Immature natural killer cell (primary cell): ENCODE data around the gene SLC35E2B. TPM values are rescaled to one million over a fixed set of nuclear protein-coding genes. Genes with fewer than 3 reads are reported as not detected.
"Not testable (repeated sequence)": the region's sequence is repeated elsewhere in the genome, so short reads cannot be mapped to it uniquely, and the experiment has no call there.

Experiments
- DNase-seq, 3 donors: peaks; one replicate each; pipeline ENCODE4 v3.0.0; 2022; ENCODE audit warnings: mixed read lengths in 1 of 3
- H3K27ac Mint-ChIP-seq, 6 donors: one replicate each; pipeline ENCODE4 v1.8.0; 2020; ENCODE audit warnings: mixed read lengths in 6 of 6, mild to moderate bottlenecking in 5 of 6, inconsistent platforms in 4 of 6, moderate library complexity in 3 of 6
- H3K27me3 Mint-ChIP-seq, 3 donors: one replicate each; pipeline ENCODE4 v1.8.0; 2020 to 2021; ENCODE audit warnings: low read depth in 3 of 3, mild to moderate bottlenecking in 3 of 3, mixed read lengths in 3 of 3, moderate library complexity in 3 of 3, inconsistent platforms in 1 of 3
- H3K36me3 Mint-ChIP-seq, 3 donors: one replicate each; pipeline ENCODE4 v1.8.0; 2020; ENCODE audit warnings: mixed read lengths in 3 of 3, inconsistent platforms in 2 of 3, mild to moderate bottlenecking in 2 of 3
- H3K4me1 Mint-ChIP-seq, 2 donors: one replicate each; pipeline ENCODE4 v1.8.0; 2020; ENCODE audit warnings: inconsistent platforms in 2 of 2, mild to moderate bottlenecking in 2 of 2, mixed read lengths in 2 of 2, moderate library complexity in 1 of 2
- H3K4me3 Mint-ChIP-seq, 5 donors: one replicate each; pipeline ENCODE4 v1.8.0; 2020; ENCODE audit warnings: mild to moderate bottlenecking in 5 of 5, mixed read lengths in 5 of 5, inconsistent platforms in 3 of 5, moderate library complexity in 3 of 5
- H3K9me3 Mint-ChIP-seq, 6 donors: one replicate each; pipeline ENCODE4 v1.8.0; 2020; ENCODE audit warnings: mild to moderate bottlenecking in 6 of 6, mixed read lengths in 6 of 6, inconsistent platforms in 4 of 6, moderate library complexity in 3 of 6
- polyA plus RNA-seq, 3 donors: library from polyadenylated mRNA; unstranded; fragments of 300-500 nt; fragmentation: Illumina TruSeq; gene quantifications; one replicate each; pipeline ENCODE4 v1.2.3, GENCODE V29; 2021

The SLC35E2B gene
- polyA plus RNA-seq, 3 donors from 2014 or later: 14.4 to 37.7 (median 18.1) TPM

- no peak for DNase-seq
- H3K4me3 Mint-ChIP-seq: no peak overlapping the region
- H3K36me3 Mint-ChIP-seq: peaks cover 6 to 16% (median 7%) of the 10 kb centered on the region in 3 donors
- peaks cover 11 to 14% of the 10 kb centered on the region in 2 donors for H3K4me1 Mint-ChIP-seq
- H3K9me3 Mint-ChIP-seq: no peaks in the 10 kb centered on the region
- H3K27ac Mint-ChIP-seq: peak overlapping the region in 2 of 6 donors; percentile 39 to 64
- peaks cover 2 to 9% (median 6%) of the 10 kb centered on the region in 3 donors for H3K27me3 Mint-ChIP-seq
Observed at GRCh38 chr1:1721201-1721600, 28.6 kb upstream of the SLC35E2B start.

- peaks cover 9 to 13% (median 10%) of the 10 kb centered on the region in 3 donors for H3K36me3 Mint-ChIP-seq
- not testable (repeated sequence) for H3K4me3 Mint-ChIP-seq, H3K27me3 Mint-ChIP-seq, H3K27ac Mint-ChIP-seq, H3K9me3 Mint-ChIP-seq, H3K4me1 Mint-ChIP-seq, DNase-seq
Observed at GRCh38 chr1:1715109-1715883, 22.7 kb upstream of the SLC35E2B start.

- H3K36me3 Mint-ChIP-seq, H3K4me1 Mint-ChIP-seq, H3K27me3 Mint-ChIP-seq, H3K9me3 Mint-ChIP-seq, DNase-seq, H3K27ac Mint-ChIP-seq, H3K4me3 Mint-ChIP-seq: not testable (repeated sequence)
Observed at GRCh38 chr1:1707897-1708296, 15.3 kb upstream of the SLC35E2B start.

- DNase-seq, H3K4me3 Mint-ChIP-seq, H3K4me1 Mint-ChIP-seq, H3K9me3 Mint-ChIP-seq, H3K27me3 Mint-ChIP-seq, H3K27ac Mint-ChIP-seq, H3K36me3 Mint-ChIP-seq: not testable (repeated sequence)
Observed at GRCh38 chr1:1707241-1707640, 14.6 kb upstream of the SLC35E2B start.

- H3K27me3 Mint-ChIP-seq, H3K36me3 Mint-ChIP-seq, H3K9me3 Mint-ChIP-seq, H3K27ac Mint-ChIP-seq, H3K4me1 Mint-ChIP-seq, DNase-seq, H3K4me3 Mint-ChIP-seq: not testable (repeated sequence)
Observed at GRCh38 chr1:1705623-1706022, 13.0 kb upstream of the SLC35E2B start.

GRCh38 chr1:1704284-1704957 is 11.8 kb upstream of the SLC35E2B start:
- not testable (repeated sequence) for DNase-seq, H3K4me3 Mint-ChIP-seq, H3K27me3 Mint-ChIP-seq, H3K4me1 Mint-ChIP-seq, H3K27ac Mint-ChIP-seq, H3K36me3 Mint-ChIP-seq, H3K9me3 Mint-ChIP-seq

- no peak for DNase-seq
- no peak overlapping the region for H3K27ac Mint-ChIP-seq
- no peaks in the 10 kb centered on the region for H3K36me3 Mint-ChIP-seq
- H3K27me3 Mint-ChIP-seq: no peaks in the 10 kb centered on the region
- no peak overlapping the region for H3K4me3 Mint-ChIP-seq
- no peaks in the 10 kb centered on the region for H3K4me1 Mint-ChIP-seq
- H3K9me3 Mint-ChIP-seq: no peaks in the 10 kb centered on the region
Observed at GRCh38 chr1:1703796-1704195, 11.2 kb upstream of the SLC35E2B start.

- DNase-seq, H3K9me3 Mint-ChIP-seq, H3K4me1 Mint-ChIP-seq, H3K27ac Mint-ChIP-seq, H3K4me3 Mint-ChIP-seq, H3K27me3 Mint-ChIP-seq, H3K36me3 Mint-ChIP-seq: not testable (repeated sequence)
Observed at GRCh38 chr1:1702506-1702905, 9.9 kb upstream of the SLC35E2B start.

- not testable (repeated sequence) for H3K36me3 Mint-ChIP-seq, H3K4me1 Mint-ChIP-seq, H3K27ac Mint-ChIP-seq, H3K9me3 Mint-ChIP-seq, DNase-seq, H3K27me3 Mint-ChIP-seq, H3K4me3 Mint-ChIP-seq
Observed at GRCh38 chr1:1700557-1700956, 8.0 kb upstream of the SLC35E2B start.

- H3K9me3 Mint-ChIP-seq, H3K27ac Mint-ChIP-seq, H3K27me3 Mint-ChIP-seq, H3K4me1 Mint-ChIP-seq, H3K36me3 Mint-ChIP-seq, H3K4me3 Mint-ChIP-seq, DNase-seq: not testable (repeated sequence)
Observed at GRCh38 chr1:1700067-1700466, 7.5 kb upstream of the SLC35E2B start.

- H3K4me1 Mint-ChIP-seq, H3K9me3 Mint-ChIP-seq, H3K27ac Mint-ChIP-seq, DNase-seq, H3K36me3 Mint-ChIP-seq, H3K4me3 Mint-ChIP-seq, H3K27me3 Mint-ChIP-seq: not testable (repeated sequence)
Observed at GRCh38 chr1:1699061-1699460, 6.5 kb upstream of the SLC35E2B start.

GRCh38 chr1:1697358-1698183 is 5.0 kb upstream of the SLC35E2B start:
- H3K4me1 Mint-ChIP-seq, H3K27me3 Mint-ChIP-seq, H3K4me3 Mint-ChIP-seq, H3K9me3 Mint-ChIP-seq, DNase-seq, H3K36me3 Mint-ChIP-seq, H3K27ac Mint-ChIP-seq: not testable (repeated sequence)

- not testable (repeated sequence) for H3K4me3 Mint-ChIP-seq, H3K9me3 Mint-ChIP-seq, H3K36me3 Mint-ChIP-seq, H3K4me1 Mint-ChIP-seq, H3K27me3 Mint-ChIP-seq, DNase-seq
- H3K27ac Mint-ChIP-seq: peak overlapping the region in 2 of 6 donors; percentile 49 to 67
Observed at GRCh38 chr1:1696431-1697357, 4.1 kb upstream of the SLC35E2B start.
